Transverse colon (tissue), 4 donors: ENCODE measurements around the gene DYNC2H1.

Experiments
- EP300 ChIP-seq: sonication (generic); formaldehyde crosslinking; IDR thresholded peaks from one replicate; pipeline ENCODE4 v1.6.1; 2017; ENCODE audit warnings: antibody characterized with exemption, low read depth
- POLR2A ChIP-seq: fragments of 450-650 bp; IDR thresholded peaks from one replicate; pipeline ENCODE4 v1.6.1; 2016; ENCODE audit warnings: antibody characterized with exemption, mild to moderate bottlenecking, moderate library complexity
- POLR2AphosphoS5 ChIP-seq, 3 donors: sonication (generic); formaldehyde crosslinking; IDR thresholded peaks; one replicate each; pipeline ENCODE4 v1.6.1; 2016; ENCODE audit warnings: antibody characterized with exemption in 3 of 3
- TF ChIP-seq, protein P1 (sequence below), 5 experiments: fragments of 200-600 bp in 3 of 5; fragments of 450-650 bp in 2 of 5; sonication (generic) in 3 of 5; IDR thresholded peaks; 1 replicate in 2 of 5; 2 replicates in 3 of 5; pipeline ENCODE4 v1.5.1; 2016 to 2017; ENCODE audit warnings: antibody characterized with exemption in 5 of 5, inconsistent platforms in 3 of 5, mild to moderate bottlenecking in 2 of 5, moderate library complexity in 1 of 5

DNA sequence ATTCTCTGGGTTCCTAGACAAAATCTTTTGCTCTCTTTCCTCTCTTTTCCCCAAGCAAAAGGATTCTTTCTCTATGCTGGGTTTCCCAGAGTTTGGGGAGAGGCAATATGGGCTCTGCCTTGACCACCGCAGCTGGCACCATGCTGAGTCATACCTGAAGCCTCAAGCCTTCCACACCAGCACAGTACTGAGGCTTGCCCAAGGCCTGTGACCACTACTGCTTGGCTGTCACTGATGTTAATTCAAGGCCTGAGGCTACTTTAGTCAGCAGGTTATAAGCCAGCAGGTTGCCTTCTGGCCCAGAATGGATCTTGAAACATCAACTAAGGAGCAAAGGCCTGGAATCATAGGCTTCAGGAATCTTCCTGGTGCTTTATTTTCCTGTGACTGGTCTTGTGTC is 185.3 kb downstream of the DYNC2H1 start:
- TF ChIP-seq, protein P1, sequence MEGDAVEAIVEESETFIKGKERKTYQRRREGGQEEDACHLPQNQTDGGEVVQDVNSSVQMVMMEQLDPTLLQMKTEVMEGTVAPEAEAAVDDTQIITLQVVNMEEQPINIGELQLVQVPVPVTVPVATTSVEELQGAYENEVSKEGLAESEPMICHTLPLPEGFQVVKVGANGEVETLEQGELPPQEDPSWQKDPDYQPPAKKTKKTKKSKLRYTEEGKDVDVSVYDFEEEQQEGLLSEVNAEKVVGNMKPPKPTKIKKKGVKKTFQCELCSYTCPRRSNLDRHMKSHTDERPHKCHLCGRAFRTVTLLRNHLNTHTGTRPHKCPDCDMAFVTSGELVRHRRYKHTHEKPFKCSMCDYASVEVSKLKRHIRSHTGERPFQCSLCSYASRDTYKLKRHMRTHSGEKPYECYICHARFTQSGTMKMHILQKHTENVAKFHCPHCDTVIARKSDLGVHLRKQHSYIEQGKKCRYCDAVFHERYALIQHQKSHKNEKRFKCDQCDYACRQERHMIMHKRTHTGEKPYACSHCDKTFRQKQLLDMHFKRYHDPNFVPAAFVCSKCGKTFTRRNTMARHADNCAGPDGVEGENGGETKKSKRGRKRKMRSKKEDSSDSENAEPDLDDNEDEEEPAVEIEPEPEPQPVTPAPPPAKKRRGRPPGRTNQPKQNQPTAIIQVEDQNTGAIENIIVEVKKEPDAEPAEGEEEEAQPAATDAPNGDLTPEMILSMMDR (IDR thresholded peaks at IDR 0.05), result no peak
- TF ChIP-seq EP300 (no peak), POLR2A (no peak), POLR2AphosphoS5 (IDR thresholded peaks at IDR 0.05) (no peak)
